Transverse colon (tissue), 4 donors: ENCODE data around the gene KLRK1. TPM values are rescaled to one million over a fixed set of nuclear protein-coding genes. Genes with fewer than 3 reads are reported as not detected.

Experiments
- DNase-seq: peaks from one replicate; pipeline ENCODE4 v3.0.0-alpha.2; 2019
- H3K27ac ChIP-seq, 4 donors: fragments of 200-600 bp; sonication (generic); 2 replicates each; pipeline ENCODE4 v1.5.1; 2016 to 2018; ENCODE audit warnings: inconsistent platforms in 4 of 4
- H3K27me3 ChIP-seq: fragments of 200-600 bp; sonication (generic); 2 replicates; pipeline ENCODE4 v1.5.1; 2017; ENCODE audit warnings: inconsistent platforms
- H3K36me3 ChIP-seq, 4 donors: fragments of 200-600 bp; sonication (generic); 2 replicates each; pipeline ENCODE4 v1.5.1; 2017 to 2019; ENCODE audit warnings: inconsistent platforms in 4 of 4
- H3K4me1 ChIP-seq, 4 donors: fragments of 200-600 bp; sonication (generic); 2 replicates each; pipeline ENCODE4 v1.5.1; 2017 to 2020; ENCODE audit warnings: inconsistent platforms in 4 of 4
- H3K4me3 ChIP-seq, 4 donors: fragments of 200-600 bp; sonication (generic); 1 replicate in 1 of 4; 2 replicates in 3 of 4; pipeline versions ENCODE4 v1.5.1 to v1.6.1; 2017 to 2019; ENCODE audit warnings: inconsistent platforms in 4 of 4
- H3K9me3 ChIP-seq, 2 donors: fragments of 200-600 bp; sonication (generic); 2 replicates each; pipeline ENCODE4 v1.5.1; 2017 to 2019; ENCODE audit warnings: inconsistent platforms in 2 of 2
- CTCF ChIP-seq, 5 experiments: fragments of 200-600 bp in 3 of 5; fragments of 450-650 bp in 2 of 5; sonication (generic) in 3 of 5; IDR thresholded peaks; 1 replicate in 2 of 5; 2 replicates in 3 of 5; pipeline ENCODE4 v1.5.1; 2016 to 2017; ENCODE audit warnings: antibody characterized with exemption in 5 of 5, inconsistent platforms in 3 of 5, mild to moderate bottlenecking in 2 of 5, moderate library complexity in 1 of 5
- EP300 ChIP-seq: sonication (generic); formaldehyde crosslinking; IDR thresholded peaks from one replicate; pipeline ENCODE4 v1.6.1; 2017; ENCODE audit warnings: antibody characterized with exemption, low read depth
- POLR2A ChIP-seq: fragments of 450-650 bp; IDR thresholded peaks from one replicate; pipeline ENCODE4 v1.6.1; 2016; ENCODE audit warnings: antibody characterized with exemption, mild to moderate bottlenecking, moderate library complexity
- POLR2AphosphoS5 ChIP-seq, 3 donors: sonication (generic); formaldehyde crosslinking; IDR thresholded peaks; one replicate each; pipeline ENCODE4 v1.6.1; 2016; ENCODE audit warnings: antibody characterized with exemption in 3 of 3
- WGBS, 2 donors: methylation state at CpG; one replicate each; pipeline ENCODE4 v1.1.5; 2018; ENCODE audit warnings: low coverage in 1 of 2; 5-methylcytosine and 5-hydroxymethylcytosine counted together
- in situ Hi-C, 4 donors: fragments of 200-750 bp; cut with MboI; loops; one replicate each; pipeline versions ENCODE4 v1.15.0 to v1.15.1; 2017; ENCODE audit warnings: low sequenced_read_pairs in 3 of 4, low pct_ligation_motif_present in 1 of 4, low pct_unique_long_range_greater_than_20kb in 1 of 4
- intact Hi-C: fragments of 100-400 bp; cut with DNase I; formaldehyde crosslinking; loops from one replicate; pipeline ENCODE4 v1.15.1; 2023; ENCODE audit warnings: low total_unique reads
- total RNA-seq, 4 donors: library from RNA; depleted of rRNA; stranded (reverse); fragments of >200 nt; gene quantifications; one replicate each; pipeline ENCODE4 v1.1.0, GENCODE V29; 2016

The KLRK1 gene
- total RNA-seq, 4 donors from 2014 or later, result 4.9 to 5.4 (median 5.0) TPM; not detected in 1

GRCh38 chr12:10364815-10365622, 24.8 kb downstream of the KLRK1 start:
- H3K4me1 ChIP-seq, result peaks cover 13 to 40% (median 29%) of the 10 kb centered on the region in 4 donors
- H3K36me3 ChIP-seq, result no peaks in the 10 kb centered on the region
- peak; percentile 71 for DNase-seq
- H3K4me3 ChIP-seq, result peak overlapping the region; percentile 56 to 63 (median 60)
- peak overlapping the region; percentile 89 to 96 (median 94) for H3K27ac ChIP-seq
- no peaks in the 10 kb centered on the region for H3K9me3 ChIP-seq
- in situ Hi-C loops, result no loop called here
- TF ChIP-seq POLR2A (peak; percentile 17), CTCF (IDR thresholded peaks at IDR 0.05) (no peak), EP300 (no peak), POLR2AphosphoS5 (IDR thresholded peaks at IDR 0.05) (peak in 2 of 3 donors; percentile 27 to 41)
- WGBS, 2 donors, result 2 to 6% methylated on average over 8 to 15 of the region's 15 CpGs
- H3K27me3 ChIP-seq, result no peaks in the 10 kb centered on the region
- intact Hi-C loops, result no loop called here

DNA sequence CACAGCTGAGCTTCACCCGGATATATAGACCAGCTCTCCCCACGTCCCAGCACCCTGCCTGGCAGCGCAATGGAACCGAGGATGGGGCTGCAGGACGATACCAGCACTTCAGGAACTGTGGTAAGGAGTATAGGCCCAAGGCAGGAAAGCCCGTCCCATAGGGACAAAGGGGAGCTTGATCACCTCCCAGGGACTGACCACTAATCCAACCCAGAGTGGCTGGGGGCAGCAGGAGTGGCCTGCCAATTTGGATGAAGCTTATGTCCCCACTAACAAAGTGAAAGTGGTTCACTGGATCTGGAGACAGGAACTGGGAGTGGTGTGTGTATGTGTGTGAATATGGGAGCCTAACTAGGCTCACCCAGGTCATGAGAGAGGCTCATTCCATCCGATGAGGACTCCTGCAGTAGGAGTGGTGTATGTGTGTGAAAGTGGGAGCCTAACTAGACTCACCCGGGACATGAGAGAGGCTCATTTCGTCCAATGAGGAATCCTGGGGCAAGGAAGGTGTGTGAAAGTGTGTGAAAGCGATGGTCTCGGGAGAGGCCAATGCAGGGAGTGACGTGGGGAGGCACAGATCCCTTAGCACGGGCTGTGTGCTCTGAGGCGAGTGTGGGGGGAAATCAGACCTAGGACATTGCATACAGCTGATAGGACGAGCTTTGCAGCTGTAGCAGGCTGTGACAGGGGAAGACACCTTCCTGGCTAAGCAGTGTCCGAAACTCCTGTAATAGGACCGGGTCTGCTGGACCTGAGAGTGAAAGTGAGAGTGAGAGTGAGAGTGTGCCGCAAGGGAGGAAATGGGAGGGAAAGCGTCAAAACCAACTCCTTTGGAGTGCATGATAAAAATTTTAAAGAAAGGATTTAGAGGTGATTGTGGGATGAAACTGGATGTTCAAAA, 25.7 kb downstream of the KLRK1 start:
- TF ChIP-seq CTCF (IDR thresholded peaks at IDR 0.05), result no peak
- peak in 1 of 3 donors; percentile 31 for TF ChIP-seq POLR2AphosphoS5 (IDR thresholded peaks at IDR 0.05)
- TF ChIP-seq EP300, result no peak
- TF ChIP-seq POLR2A, result peak; percentile 58
- H3K27me3 ChIP-seq, result no peaks in the 10 kb centered on the region
- H3K4me1 ChIP-seq, result peaks cover 13 to 40% (median 29%) of the 10 kb centered on the region in 4 donors
- WGBS, 2 donors, result 0 to 10% methylated on average over 4 to 18 of the region's 19 CpGs
- peak; percentile 41 for DNase-seq
- H3K27ac ChIP-seq, result peak overlapping the region; percentile 89 to 96 (median 94)
- no peaks in the 10 kb centered on the region for H3K36me3 ChIP-seq
- H3K4me3 ChIP-seq, result peak overlapping the region; percentile 56 to 63 (median 60)
- in situ Hi-C loops, result no loop called here
- intact Hi-C loops, result no loop called here
- H3K9me3 ChIP-seq, result no peaks in the 10 kb centered on the region

DNA sequence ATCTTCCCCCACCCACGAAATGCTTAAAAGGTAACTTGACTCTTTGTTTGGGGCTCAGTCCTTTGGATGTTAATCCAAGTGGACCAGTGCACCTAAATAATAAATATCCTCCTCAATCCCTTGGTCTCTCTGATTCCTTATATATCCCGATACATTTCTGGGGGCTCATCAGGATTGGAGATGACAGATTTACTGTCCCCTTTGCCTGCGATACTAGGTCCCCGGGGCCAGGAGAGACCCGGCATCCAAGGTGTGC, 26.3 kb downstream of the KLRK1 start:
- peaks cover 13 to 40% (median 29%) of the 10 kb centered on the region in 4 donors for H3K4me1 ChIP-seq
- no peak for TF ChIP-seq POLR2AphosphoS5 (IDR thresholded peaks at IDR 0.05)
- TF ChIP-seq POLR2A, result no peak
- TF ChIP-seq CTCF (IDR thresholded peaks at IDR 0.05), result no peak
- no peak for TF ChIP-seq EP300
- in situ Hi-C loops (no loop called here), intact Hi-C loops (no loop called here)
- H3K4me3 ChIP-seq, result peak overlapping the region in 3 of 4 donors; percentile 60 to 63 (median 61)
- no peaks in the 10 kb centered on the region for H3K9me3 ChIP-seq
- H3K36me3 ChIP-seq, result no peaks in the 10 kb centered on the region
- no peaks in the 10 kb centered on the region for H3K27me3 ChIP-seq
- WGBS, 2 donors, result 8 to 55% methylated on average over 2 to 5 of the region's 5 CpGs
- DNase-seq, result no peak
- peak overlapping the region; percentile 89 to 96 (median 94) for H3K27ac ChIP-seq
